ENCODE data around the gene KRTAP5-1.

Gene KRTAP5-1

DNA sequence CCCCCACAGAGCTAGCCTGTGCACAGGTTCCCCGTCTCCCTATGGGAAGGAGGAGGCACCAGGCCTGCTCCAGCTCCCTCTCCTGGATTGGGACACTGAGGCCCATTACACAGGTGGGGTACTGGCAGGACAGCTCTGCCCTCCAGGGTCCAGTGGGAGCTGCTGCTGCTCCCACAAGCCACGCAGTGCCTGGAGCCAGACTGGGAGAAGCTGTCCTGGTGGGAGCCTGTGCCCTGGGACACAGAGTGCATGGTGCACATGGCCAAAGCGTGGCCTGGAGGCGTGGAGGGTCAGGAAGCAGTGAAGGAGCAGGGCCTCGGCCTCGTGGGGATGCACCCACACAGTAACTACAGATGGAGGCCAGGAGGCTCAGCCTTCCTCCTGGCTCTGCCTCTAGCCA lies 40.5 kb downstream of the KRTAP5-1 start:
- DNase-seq (ENCODE audit: low spot score in 2 of 2): no peak
- Mint-ChIP-seq H3K4me1 (peaks cover 11% of the 10 kb centered on the region), H3K36me3 (no peaks in the 10 kb centered on the region), H3K27ac (no peak overlapping the region), H3K27me3 (peaks cover 12% of the 10 kb centered on the region), H3K9me3 (no peaks in the 10 kb centered on the region), H3K4me3 (no peak overlapping the region)
- ATAC-seq (ENCODE audit: low read depth): no peak

DNA sequence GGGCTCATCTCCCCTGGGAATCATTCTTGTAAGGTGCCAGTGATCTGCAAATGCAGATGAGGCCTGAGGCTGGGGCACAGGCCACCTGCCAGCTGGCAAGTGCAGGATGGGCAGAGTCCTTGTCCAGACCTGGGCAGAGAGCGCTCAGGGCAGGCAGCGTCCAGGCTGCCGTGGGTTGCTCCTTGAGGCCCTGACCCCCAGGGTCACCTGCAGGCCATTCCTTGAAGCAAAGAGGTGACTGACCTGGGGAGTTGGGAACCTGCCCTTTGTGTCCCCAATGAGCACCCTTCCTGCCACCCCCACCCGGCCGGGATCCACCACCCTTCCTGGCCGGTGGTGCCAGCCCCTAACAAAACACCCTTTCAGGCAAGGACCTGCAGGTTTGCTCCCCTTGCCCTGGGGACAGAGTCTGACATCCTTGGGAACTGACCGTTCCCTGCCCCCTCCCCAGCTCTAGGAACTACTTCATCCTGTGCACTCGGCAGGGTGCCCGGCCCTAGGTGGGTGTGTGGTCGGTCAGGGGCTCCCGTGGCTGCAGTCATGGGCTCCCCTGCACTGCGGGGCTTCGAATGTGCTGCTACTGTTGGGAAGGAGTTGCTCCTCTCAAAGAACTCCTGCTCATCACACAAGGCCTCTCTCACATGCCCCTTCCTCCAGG lies 41.3 kb downstream of the KRTAP5-1 start:
- Mint-ChIP-seq H3K4me1 (peaks cover 8% of the 10 kb centered on the region), H3K9me3 (no peaks in the 10 kb centered on the region), H3K27ac (no peak overlapping the region), H3K4me3 (no peak overlapping the region), H3K27me3 (peaks cover 11% of the 10 kb centered on the region), H3K36me3 (no peaks in the 10 kb centered on the region)
- no peak for DNase-seq (ENCODE audit: low spot score in 2 of 2)
- no peak for ATAC-seq (ENCODE audit: low read depth)

GRCh38 chr11:1542267-1542666 lies 42.8 kb downstream of the KRTAP5-1 start:
- Mint-ChIP-seq H3K4me3 (no peak overlapping the region), H3K9me3 (no peaks in the 10 kb centered on the region), H3K36me3 (no peaks in the 10 kb centered on the region), H3K27me3 (peaks cover 11% of the 10 kb centered on the region), H3K4me1 (peaks cover 5% of the 10 kb centered on the region), H3K27ac (no peak overlapping the region)
- DNase-seq (ENCODE audit: low spot score in 2 of 2): no peak
- ATAC-seq (ENCODE audit: low read depth): no peak

DNA sequence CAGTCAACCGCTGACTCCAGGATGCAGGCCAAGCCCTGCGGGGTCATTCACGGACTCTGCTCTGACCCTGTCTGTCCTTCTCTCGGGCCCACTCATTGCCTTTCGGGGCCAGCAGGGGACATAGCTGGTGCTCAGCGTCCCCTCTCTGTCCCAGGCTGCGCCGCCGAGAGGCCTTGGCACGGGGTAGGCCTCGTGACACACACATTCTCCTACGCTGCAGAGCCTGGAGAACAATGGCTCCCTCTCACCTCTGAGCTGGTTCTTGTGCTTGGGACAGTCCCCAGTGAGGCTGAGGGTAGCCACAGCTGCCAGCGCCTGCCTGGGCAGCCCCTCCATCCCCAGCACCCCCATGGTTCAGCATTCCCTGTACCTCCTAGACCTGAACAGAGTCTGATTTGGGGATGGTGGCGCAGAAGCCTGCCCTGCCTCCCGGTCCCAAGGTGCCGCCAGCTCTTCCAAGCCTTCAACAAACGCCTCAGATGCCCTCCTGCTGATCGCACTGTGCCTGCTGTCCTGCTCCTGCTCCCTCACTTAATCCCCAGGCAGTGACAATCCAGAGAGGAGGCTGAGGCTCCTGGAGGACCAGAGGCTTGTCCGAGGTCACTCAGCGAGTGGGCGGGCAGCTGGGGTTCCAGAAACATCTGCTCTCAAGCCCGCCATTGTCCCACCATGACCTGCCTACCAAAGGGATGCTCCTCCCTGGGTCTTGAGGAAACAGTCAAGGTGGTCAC lies 43.4 kb downstream of the KRTAP5-1 start:
- Mint-ChIP-seq H3K36me3 (no peaks in the 10 kb centered on the region), H3K27ac (no peak overlapping the region), H3K9me3 (no peaks in the 10 kb centered on the region), H3K27me3 (peaks cover 11% of the 10 kb centered on the region), H3K4me1 (peaks cover 6% of the 10 kb centered on the region), H3K4me3 (no peak overlapping the region)
- no peak for ATAC-seq (ENCODE audit: low read depth)
- no peak for DNase-seq (ENCODE audit: low spot score in 2 of 2)

GRCh38 chr11:1540074-1540473 lies 45.0 kb downstream of the KRTAP5-1 start:
- DNase-seq (ENCODE audit: low spot score in 2 of 2) (no peak), ATAC-seq (ENCODE audit: low read depth) (no peak)
- Mint-ChIP-seq H3K36me3 (no peaks in the 10 kb centered on the region), H3K27ac (no peak overlapping the region), H3K9me3 (no peaks in the 10 kb centered on the region), H3K4me3 (no peak overlapping the region), H3K27me3 (peaks cover 9% of the 10 kb centered on the region), H3K4me1 (peaks cover 6% of the 10 kb centered on the region)

DNA sequence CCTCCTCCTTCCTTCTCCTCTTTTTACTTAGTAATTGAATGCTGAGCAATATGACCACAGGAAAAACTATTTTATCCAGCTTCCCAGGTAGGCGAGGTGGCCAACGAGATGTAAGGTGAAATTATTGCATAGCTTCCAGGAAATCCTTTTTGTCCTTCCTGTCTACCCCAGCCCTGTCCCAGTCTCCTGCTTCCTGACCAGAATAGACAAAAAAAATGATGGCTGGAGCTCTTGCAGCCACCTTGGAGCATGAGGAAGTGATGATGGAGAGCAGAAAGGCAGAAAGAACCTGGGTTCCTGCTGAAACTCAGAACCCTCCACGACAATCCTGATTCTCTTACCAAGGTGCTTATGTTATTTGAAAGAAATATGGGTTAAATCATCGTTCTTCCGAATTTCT lies 46.9 kb downstream of the KRTAP5-1 start:
- Mint-ChIP-seq H3K4me3 (no peak overlapping the region), H3K9me3 (no peaks in the 10 kb centered on the region), H3K27ac (no peak overlapping the region), H3K36me3 (peaks cover 2% of the 10 kb centered on the region), H3K4me1 (peaks cover 8% of the 10 kb centered on the region), H3K27me3 (peaks cover 6% of the 10 kb centered on the region)
- no peak for DNase-seq (ENCODE audit: low spot score in 2 of 2)
- no peak for ATAC-seq (ENCODE audit: low read depth)

- peaks cover 6% of the 10 kb centered on the region for H3K36me3 Mint-ChIP-seq
- H3K9me3 Mint-ChIP-seq: no peaks in the 10 kb centered on the region
- H3K4me1 Mint-ChIP-seq: peaks cover 12% of the 10 kb centered on the region
- ATAC-seq (ENCODE audit: low read depth) (no peak), DNase-seq (ENCODE audit: low spot score in 2 of 2) (no peak)
- peaks cover 2% of the 10 kb centered on the region for H3K27me3 Mint-ChIP-seq
- H3K4me3 Mint-ChIP-seq: no peak overlapping the region
- H3K27ac Mint-ChIP-seq: no peak overlapping the region
Measured at GRCh38 chr11:1536065-1536843, 48.8 kb downstream of the KRTAP5-1 start.

GRCh38 chr11:1534682-1535081 lies 50.4 kb downstream of the KRTAP5-1 start:
- no peak for DNase-seq (ENCODE audit: low spot score in 2 of 2)
- Mint-ChIP-seq H3K4me3 (no peak overlapping the region), H3K27me3 (peaks cover 2% of the 10 kb centered on the region), H3K36me3 (peaks cover 6% of the 10 kb centered on the region), H3K27ac (no peak overlapping the region), H3K9me3 (no peaks in the 10 kb centered on the region), H3K4me1 (peaks cover 12% of the 10 kb centered on the region)
- ATAC-seq (ENCODE audit: low read depth): no peak
